Kidney (tissue), 14 donors: ENCODE data around the gene MADD. TPM values are rescaled to one million over a fixed set of nuclear protein-coding genes. Genes with fewer than 3 reads are reported as not detected.

ENCODE experiments used
- DNase-seq, 5 donors: peaks; one replicate each; pipeline ENCODE4 v3.0.0-alpha.2; 2013 to 2020
- FAIRE-seq: peaks from 2 replicates; lab custom pipeline; 2012; peaks lifted over from hg19 to GRCh38; lab: Jason Lieb, UNC
- H3K27ac ChIP-seq, 2 donors: one replicate each; pipeline ENCODE4 v1.7.0; 2013; ENCODE audit warnings: low read depth in 2 of 2, low read length in 2 of 2, inconsistent platforms in 1 of 2
- H3K27me3 ChIP-seq: one replicate; pipeline ENCODE4 v1.7.1; 2013; ENCODE audit warnings: low read length, inconsistent platforms; ENCODE audit not compliant: control insufficient read depth, insufficient read depth
- H3K36me3 ChIP-seq, 3 donors: one replicate each; pipeline versions ENCODE4 v1.7.0 to v1.7.1; 2013; ENCODE audit warnings: low read length in 3 of 3, control low read depth in 1 of 3, inconsistent platforms in 1 of 3; ENCODE audit not compliant: insufficient read depth in 3 of 3, control insufficient read depth in 2 of 3
- H3K4me1 ChIP-seq, 3 donors: one replicate each; pipeline versions ENCODE4 v1.7.0 to v1.7.1; 2013; ENCODE audit warnings: low read length in 3 of 3, inconsistent platforms in 1 of 3, low read depth in 1 of 3; ENCODE audit not compliant: control insufficient read depth in 2 of 3, insufficient read depth in 2 of 3
- H3K4me3 ChIP-seq, 3 donors: one replicate each; pipeline versions ENCODE4 v1.7.0 to v1.8.1; 2013; ENCODE audit warnings: low read length in 3 of 3, control low read depth in 1 of 3, inconsistent platforms in 1 of 3
- H3K9ac ChIP-seq, 3 donors: one replicate each; pipeline versions ENCODE4 v1.7.0 to v1.7.1; 2013; ENCODE audit warnings: low read length in 3 of 3, control low read depth in 1 of 3, inconsistent platforms in 1 of 3
- H3K9me3 ChIP-seq, 3 donors: one replicate each; pipeline versions ENCODE4 v1.7.0 to v1.7.1; 2013; ENCODE audit warnings: low read length in 3 of 3, control low read depth in 1 of 3, inconsistent platforms in 1 of 3; ENCODE audit not compliant: control insufficient read depth in 2 of 3, insufficient read depth in 1 of 3
- CTCF ChIP-seq: IDR thresholded peaks from 3 replicates; pipeline ENCODE4 v1.5.1; 2012; ENCODE audit warnings: mild to moderate bottlenecking, moderate library complexity, borderline replicate concordance; ENCODE audit not compliant: insufficient read depth; ENCODE audit errors: extremely low read depth
- intact Hi-C: fragments of 100-400 bp; cut with DNase I; formaldehyde crosslinking; loops from one replicate; pipeline ENCODE4 v1.11.1; 2022
- polyA plus RNA-seq: library from polyadenylated mRNA; stranded (reverse); fragments of 350-450 nt; fragmentation: Illumina TruSeq; extraction: RNeasy Lipid Tissue Mini Kit (QIAGEN cat#74804); gene quantifications from one replicate; pipeline ENCODE4 v1.2.3, GENCODE V29; 2014; ENCODE audit warnings: low read depth, low replicate concordance; ENCODE audit not compliant: insufficient read depth
- total RNA-seq: library from RNA; stranded (reverse); fragmentation: NEBNext Ultra II Directional; extraction: Animal tissue kit (Norgen Biotek cat#: 25700); gene quantifications from one replicate; pipeline ENCODE4 v1.2.1, GENCODE V29; 2021
- donor health status: control.
- donor health status: control.
- donor health status: control.
- donor health status: control.
- donor health status: control.
- donor health status: DM: yes; HTN: yes; CAD: no.
- donor health status: Normal renal cell carcinoma (clear cell type).

The MADD gene
- total and polyA plus RNA-seq, 2 donors from 2014 or later = 19.0 to 39.2 TPM

- H3K4me3 ChIP-seq = no peak overlapping the region
- H3K9me3 ChIP-seq = peaks cover 0 to 2% (median 0%) of the 10 kb centered on the region in 3 donors
- DNase-seq = peak in 3 of 5 donors; percentile 37 to 82 (median 52)
- H3K27ac ChIP-seq = no peak overlapping the region
- no peak for FAIRE-seq
- no peaks in the 10 kb centered on the region for H3K36me3 ChIP-seq
- no peaks in the 10 kb centered on the region for H3K27me3 ChIP-seq
- intact Hi-C loops = loop anchor here (10.0 kb wide), 1 partner anchor 78 kb away; no protein-coding TSS in a partner anchor
- peaks cover 0 to 3% (median 0%) of the 10 kb centered on the region in 3 donors for H3K4me1 ChIP-seq
- no peak overlapping the region for H3K9ac ChIP-seq
- TF ChIP-seq CTCF = no peak
Observed at GRCh38 chr11:47376525-47377371, 106.8 kb downstream of the MADD start.

- peaks cover 0 to 3% (median 0%) of the 10 kb centered on the region in 3 donors for H3K4me1 ChIP-seq
- FAIRE-seq = no peak
- intact Hi-C loops = loop anchor here (10.0 kb wide), 1 partner anchor 77 kb away; no protein-coding TSS in a partner anchor
- peak in 1 of 5 donors; percentile 77 for DNase-seq
- TF ChIP-seq CTCF = no peak
- H3K9me3 ChIP-seq = peaks cover 0 to 2% (median 0%) of the 10 kb centered on the region in 3 donors
- no peak overlapping the region for H3K4me3 ChIP-seq
- H3K27ac ChIP-seq = no peak overlapping the region
- no peaks in the 10 kb centered on the region for H3K36me3 ChIP-seq
- H3K27me3 ChIP-seq = no peaks in the 10 kb centered on the region
- no peak overlapping the region for H3K9ac ChIP-seq
Observed at GRCh38 chr11:47377571-47378009, 107.7 kb downstream of the MADD start.

GRCh38 chr11:47378010-47378835 lies 108.3 kb downstream of the MADD start, which contains the start of gene SPI1:
TSS of gene SPI1 (minus strand) at chr11:47378547. CDS start at chr11:47378353, 194 bp downstream.
- H3K27ac ChIP-seq = no peak within 1 kb of the TSS
- H3K9me3 ChIP-seq = peaks cover 0 to 2% (median 0%) of the 10 kb centered on the region in 3 donors
- peaks cover 0 to 3% (median 0%) of the 10 kb centered on the region in 3 donors for H3K4me1 ChIP-seq
- H3K4me3 ChIP-seq = no peak within 1 kb of the TSS
- TF ChIP-seq CTCF = no peak
- no peaks in the 10 kb centered on the region for H3K36me3 ChIP-seq
- intact Hi-C loops = loop anchor here (10.0 kb wide), 1 partner anchor 77 kb away; no protein-coding TSS in a partner anchor
- FAIRE-seq (no peak), DNase-seq (peak in 4 of 5 donors; percentile 40 to 82 (median 52))
- H3K9ac ChIP-seq = no peak within 1 kb of the TSS
- no peaks in the 10 kb centered on the region for H3K27me3 ChIP-seq
